GM21381 (cell line): ENCODE measurements around the gene ABHD17A.
"Not testable (repeated sequence)": the region's sequence is repeated elsewhere in the genome, so short reads cannot be mapped to it uniquely, and the experiment has no call there.

Experiments
- ATAC-seq: cut with Tn5 transposase; IDR thresholded peaks from one replicate; pipeline ENCODE4 v1.9.1; 2021; ENCODE audit warnings: mild to moderate bottlenecking, moderate library complexity; ENCODE audit not compliant: unreplicated experiment

ABHD17A gene

DNA sequence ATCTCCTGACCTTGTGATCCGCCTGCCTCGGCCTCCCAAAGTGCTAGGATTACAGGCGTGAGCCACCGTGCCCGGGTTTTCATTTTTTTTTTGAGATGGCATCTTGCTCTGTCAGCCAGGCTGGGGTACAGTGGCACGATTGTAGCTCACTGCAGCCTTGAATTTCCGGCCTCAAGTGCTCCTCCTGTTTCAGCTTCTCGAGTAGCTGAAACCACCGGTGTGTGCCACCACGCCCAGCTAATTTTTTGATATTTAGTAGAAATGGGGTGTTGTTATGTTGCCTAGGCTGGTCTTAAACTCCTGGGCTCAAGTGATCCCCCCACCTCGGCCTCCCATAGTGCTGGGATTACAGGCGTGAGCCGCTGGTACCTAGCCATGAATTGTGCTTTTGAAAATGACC, 25.8 kb upstream of the ABHD17A start:
- no peak for ATAC-seq

DNA sequence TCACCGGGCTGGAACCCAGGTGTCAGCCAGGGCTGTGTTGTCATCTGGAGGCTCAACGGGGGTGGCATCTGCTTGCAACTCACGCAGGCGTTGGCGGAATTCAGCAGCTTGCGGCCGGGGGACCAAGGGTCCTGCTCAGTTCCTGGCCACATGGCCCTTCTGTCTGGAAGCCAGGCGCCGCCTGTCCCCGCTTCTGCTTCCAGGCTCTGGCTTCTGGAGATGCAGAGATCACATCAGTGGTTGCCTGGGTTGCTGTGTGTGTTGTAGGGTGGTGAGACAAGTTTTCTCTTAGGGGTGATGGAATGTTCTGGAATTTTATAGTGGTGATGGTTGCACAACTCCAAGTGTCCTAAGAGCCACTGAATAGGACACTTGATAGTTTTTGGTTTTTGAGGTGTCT, 24.9 kb upstream of the ABHD17A start:
- no peak for ATAC-seq

DNA sequence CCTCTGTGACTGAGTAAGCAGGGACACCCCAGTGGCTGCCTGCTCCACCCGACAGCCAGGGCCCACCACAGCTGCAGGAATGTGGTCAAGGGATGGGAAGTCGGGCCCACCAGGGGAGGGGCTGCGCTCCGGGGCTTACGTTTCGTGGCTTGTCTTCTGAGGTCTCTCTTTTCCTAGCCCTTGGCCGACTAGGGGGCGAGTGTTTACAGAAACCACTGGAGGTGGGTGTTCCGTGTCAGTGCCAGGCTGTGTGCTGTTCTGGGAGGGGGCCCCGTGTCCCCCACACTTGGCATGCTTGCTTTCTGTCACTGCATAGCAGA, 24.4 kb upstream of the ABHD17A start:
- no peak for ATAC-seq

- ATAC-seq: no peak
These were observed 23.0 kb upstream of the ABHD17A start for GRCh38 chr19:1908364-1908678.

- no peak for ATAC-seq
These were observed 22.5 kb upstream of the ABHD17A start for GRCh38 chr19:1907563-1908363.

- no peak for ATAC-seq
These were observed 21.8 kb upstream of the ABHD17A start for GRCh38 chr19:1906985-1907562.

GRCh38 chr19:1905863-1906375, 20.6 kb upstream of the ABHD17A start:
- ATAC-seq: no peak

DNA sequence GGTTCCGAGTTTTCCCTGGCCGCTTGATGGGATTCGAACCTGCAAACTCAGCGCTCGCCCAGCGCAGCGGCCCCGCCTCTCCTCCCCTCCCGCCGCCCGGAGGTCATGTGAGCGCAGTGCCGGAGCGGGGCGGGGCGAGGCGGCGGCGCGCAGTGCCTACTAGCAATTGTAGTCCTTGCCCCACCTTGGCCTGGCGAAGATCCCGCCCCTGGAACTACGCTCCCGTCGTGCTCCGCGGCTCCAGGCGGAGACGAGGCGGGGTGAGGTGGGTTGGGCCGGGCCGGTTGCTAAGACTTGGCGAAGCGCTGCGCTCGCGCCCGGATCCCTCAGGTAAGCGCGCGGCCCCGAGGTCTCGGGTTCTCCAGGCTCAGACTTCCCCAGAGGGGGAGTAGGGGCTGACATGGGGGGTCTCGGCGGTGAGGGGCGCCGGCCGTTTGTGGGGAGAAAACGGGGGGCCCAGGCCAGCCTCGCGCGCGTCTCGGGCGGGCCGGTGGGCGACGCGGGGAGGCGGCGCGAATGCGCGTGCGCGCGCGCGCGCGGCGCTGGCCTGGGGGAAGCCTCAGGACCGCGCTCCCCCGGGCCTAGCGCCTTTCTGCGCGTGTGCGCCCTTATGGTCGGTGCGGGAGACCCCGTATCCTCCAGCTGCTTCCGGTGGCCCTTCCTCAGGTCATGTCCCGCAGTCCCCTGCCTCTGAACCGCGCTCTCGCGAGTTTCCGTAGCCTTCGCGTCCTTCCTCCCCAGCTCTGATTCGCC, 20.0 kb upstream of the ABHD17A start, which contains the start of the genes ADAT3 and SCAMP4:
Gene ADAT3 (plus strand): TSS at position 290 of the 753 bp plus-strand sequence. CDS start 6,649 bp downstream, outside the sequence.
Gene SCAMP4 (plus strand): TSS at position 290 of the 753 bp plus-strand sequence. CDS start 9,621 bp downstream, outside the sequence.
- peak; percentile 76 for ATAC-seq

GRCh38 chr19:1904860-1905109, 19.5 kb upstream of the ABHD17A start:
- no peak for ATAC-seq

GRCh38 chr19:1902923-1903322, 17.6 kb upstream of the ABHD17A start:
- ATAC-seq: no peak

DNA sequence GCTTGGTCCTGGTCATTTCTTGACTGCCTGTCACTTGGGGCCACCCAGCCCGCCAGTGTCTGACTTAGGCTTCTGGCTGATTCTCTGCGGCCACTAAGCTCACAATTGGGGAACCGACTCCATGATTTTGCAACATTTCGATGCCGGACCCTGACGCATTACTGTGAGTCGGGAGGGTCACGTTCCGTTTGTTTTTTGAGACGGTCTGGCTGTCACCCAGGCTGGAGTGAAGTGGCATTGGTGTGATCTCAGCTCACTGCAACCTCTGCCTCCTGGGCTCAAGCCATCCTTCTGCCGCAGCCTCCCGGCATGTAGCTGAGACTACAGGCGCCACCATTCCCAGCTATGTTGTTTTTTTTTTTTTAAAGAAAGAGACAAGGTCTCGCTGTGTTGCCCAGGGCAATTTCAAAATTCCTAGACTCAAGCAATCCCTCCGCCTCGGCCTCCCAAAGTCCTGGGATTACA, 16.7 kb upstream of the ABHD17A start:
- no peak for ATAC-seq

- ATAC-seq: no peak
These were observed 11.2 kb upstream of the ABHD17A start for GRCh38 chr19:1896508-1896907.

GRCh38 chr19:1893791-1894190, 8.5 kb upstream of the ABHD17A start:
- ATAC-seq: no peak

DNA sequence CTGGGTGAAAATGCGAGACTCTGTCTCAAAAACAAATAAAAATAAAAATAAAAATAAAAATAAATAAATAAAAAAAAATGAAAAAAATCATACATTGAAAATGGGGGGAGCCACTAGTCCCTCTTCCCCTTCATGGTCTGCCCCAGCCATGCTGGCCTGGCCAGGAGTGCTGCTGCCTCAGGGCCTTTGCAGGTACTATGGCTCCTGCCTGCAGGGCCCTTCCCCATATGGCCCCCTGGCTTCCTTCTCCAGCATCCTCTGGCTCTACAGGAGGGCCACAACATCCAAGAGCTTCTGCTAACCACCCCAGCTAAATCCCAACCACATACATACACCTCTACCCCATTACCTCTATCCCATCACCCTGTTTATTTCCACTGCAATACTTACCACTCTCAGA, 4.6 kb upstream of the ABHD17A start:
- ATAC-seq: no peak

GRCh38 chr19:1888385-1888784, 3.1 kb upstream of the ABHD17A start:
- ATAC-seq: no peak

DNA sequence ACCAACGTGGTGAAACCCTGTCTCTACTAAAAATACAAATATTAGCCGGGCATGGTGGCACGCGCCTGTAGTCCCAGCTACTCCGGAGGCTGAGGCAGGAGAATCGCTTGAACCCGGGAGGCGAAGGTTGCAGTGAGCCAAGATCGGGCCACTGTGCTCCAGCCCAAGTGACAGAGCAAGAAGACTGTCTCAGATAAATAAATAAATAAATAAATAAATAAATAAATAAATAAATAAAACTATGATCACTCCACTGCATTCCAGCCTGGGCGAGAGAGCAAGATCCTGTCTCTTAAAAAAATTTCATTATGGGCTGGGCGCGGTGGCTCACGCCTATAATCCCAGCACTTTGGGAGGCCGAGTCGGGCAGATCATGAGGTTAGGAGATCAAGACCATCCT, 1.1 kb upstream of the ABHD17A start:
- not testable (repeated sequence) for ATAC-seq

DNA sequence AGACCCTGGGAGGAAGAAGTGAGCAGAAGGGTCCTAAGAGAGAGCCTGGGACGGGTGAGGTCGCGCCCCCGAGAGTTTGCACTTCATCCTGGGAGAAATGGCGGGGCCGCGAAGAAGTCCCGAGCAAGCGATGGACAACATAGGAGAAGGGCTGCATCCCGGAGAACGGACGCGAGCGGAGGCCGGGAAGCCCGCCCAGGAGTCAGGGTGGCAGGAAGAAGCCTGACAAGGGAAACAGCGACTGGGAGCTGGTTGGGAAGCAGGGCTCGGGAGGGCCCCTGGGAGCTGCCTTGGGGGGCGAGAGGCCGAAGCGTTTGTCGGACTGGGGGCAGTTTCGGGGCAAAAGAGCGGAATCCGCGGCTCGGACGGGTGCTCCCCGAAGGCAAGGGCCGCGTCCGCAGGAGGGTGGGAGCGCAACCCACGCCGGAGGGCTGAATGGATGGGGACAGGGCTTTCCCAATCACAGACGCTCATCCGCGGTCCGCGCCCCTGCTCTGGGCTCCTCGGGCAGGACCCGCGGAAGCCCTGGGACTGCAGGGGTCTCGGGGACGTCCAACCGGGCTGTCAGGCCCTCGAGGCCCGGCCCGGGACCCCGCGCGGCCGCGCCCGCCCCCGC, 469 bp downstream of the ABHD17A start:
- peak; percentile 13 for ATAC-seq

- no peak for ATAC-seq
These were observed 991 bp downstream of the ABHD17A start for GRCh38 chr19:1884291-1884718.

DNA sequence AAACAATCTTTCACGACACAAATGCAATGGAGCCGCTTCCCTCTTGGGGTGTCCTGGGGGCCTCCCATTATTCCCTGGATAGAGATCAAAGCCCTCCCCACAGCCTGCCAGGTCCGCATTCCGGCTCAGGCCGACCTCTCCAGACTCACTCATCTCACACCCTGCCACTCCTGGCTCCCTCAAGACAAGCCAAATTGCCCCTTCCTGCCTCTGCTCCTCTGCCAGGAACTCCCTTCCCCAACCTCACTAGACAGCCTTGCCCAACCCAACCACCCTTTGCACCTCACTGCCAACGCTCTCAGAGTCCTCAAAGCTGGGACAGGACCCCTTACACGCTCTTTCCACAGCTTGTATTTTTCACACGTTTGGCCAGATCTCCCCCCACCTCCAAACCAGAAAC, 1.5 kb downstream of the ABHD17A start:
- ATAC-seq: no peak

DNA sequence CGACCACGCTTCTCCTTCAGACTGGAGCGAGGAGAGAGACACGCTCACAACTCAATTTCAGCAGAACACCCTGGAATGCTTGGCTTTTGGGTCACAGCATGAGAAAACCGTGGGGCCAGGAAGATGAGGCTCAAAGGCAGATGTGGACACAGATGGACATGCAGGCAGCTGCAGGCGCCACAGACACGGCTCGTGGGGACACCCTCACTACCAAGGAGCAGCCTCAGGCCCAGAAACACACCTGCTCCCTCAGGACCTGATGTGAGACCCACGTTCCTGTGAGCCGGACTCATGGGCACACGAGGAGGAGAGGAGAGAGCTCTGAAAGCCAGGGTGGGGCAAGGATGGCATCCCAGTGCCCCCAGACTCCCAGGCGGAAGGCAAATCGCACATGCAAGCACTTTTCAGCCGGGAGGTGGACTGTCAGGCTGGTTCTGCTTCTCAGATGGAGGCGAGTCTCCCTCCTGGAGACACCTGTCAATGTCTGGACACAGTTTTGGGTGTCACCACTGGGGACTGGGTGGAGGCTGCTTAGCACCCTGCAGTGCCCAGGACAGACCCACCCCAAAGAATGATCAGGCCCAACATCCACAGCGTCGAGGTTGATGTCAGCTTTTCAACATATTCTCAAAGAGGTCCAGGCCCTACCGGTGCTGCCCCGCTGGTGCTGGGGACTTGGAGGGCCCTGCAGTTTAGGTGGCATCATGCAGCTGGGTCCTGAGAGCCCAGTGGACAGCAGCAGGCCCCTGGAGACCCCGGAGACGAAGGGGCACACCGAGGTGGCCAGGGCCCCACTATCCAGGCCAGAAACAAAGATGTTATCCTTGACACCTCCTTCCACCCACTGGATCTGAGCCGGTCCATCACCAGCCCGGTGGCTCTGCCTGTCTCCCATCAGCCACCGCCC, 2.3 kb downstream of the ABHD17A start:
- ATAC-seq: no peak
